Esophagus (tissue), 2 donors: Measurements from ENCODE around the gene DPM2. TPM values are rescaled to one million over a fixed set of nuclear protein-coding genes. Genes with fewer than 3 reads are reported as not detected.

Source experiments
- H3K27ac ChIP-seq, 2 donors: one replicate each; pipeline ENCODE4 v1.5.1; 2013; ENCODE audit warnings: low read depth in 2 of 2, mild to moderate bottlenecking in 2 of 2, inconsistent platforms in 1 of 2, low read length in 1 of 2, moderate library complexity in 1 of 2
- H3K27me3 ChIP-seq, 2 donors: one replicate each; pipeline ENCODE4 v1.6.1; 2013; ENCODE audit warnings: low read length in 2 of 2, control low read depth in 1 of 2, mild to moderate bottlenecking in 1 of 2; ENCODE audit not compliant: insufficient read depth in 2 of 2, control insufficient read depth in 1 of 2
- H3K36me3 ChIP-seq, 2 donors: one replicate each; pipeline ENCODE4 v1.6.1; 2013; ENCODE audit warnings: low read length in 1 of 2; ENCODE audit not compliant: control insufficient read depth in 2 of 2, insufficient read depth in 2 of 2
- H3K4me1 ChIP-seq, 2 donors: one replicate each; pipeline ENCODE4 v1.6.1; 2013; ENCODE audit warnings: low read length in 1 of 2; ENCODE audit not compliant: control insufficient read depth in 2 of 2, insufficient read depth in 2 of 2
- H3K4me3 ChIP-seq, 2 donors: one replicate each; pipeline ENCODE4 v1.5.1; 2013; ENCODE audit warnings: low read length in 2 of 2, mild to moderate bottlenecking in 2 of 2, low read depth in 1 of 2, moderate library complexity in 1 of 2
- H3K9me3 ChIP-seq, 2 donors: one replicate each; pipeline ENCODE4 v1.6.1; 2013; ENCODE audit warnings: mild to moderate bottlenecking in 2 of 2, low read depth in 1 of 2, low read length in 1 of 2, moderate library complexity in 1 of 2; ENCODE audit not compliant: control insufficient read depth in 2 of 2, insufficient read depth in 1 of 2
- WGBS, 2 donors: extraction: QIAGEN DNeasy Blood & Tissue Kit; methylation state at CpG; one replicate each; pipeline ENCODE4 v1.1.7; 2013; 5-methylcytosine and 5-hydroxymethylcytosine counted together
- polyA plus RNA-seq, 2 donors: library from polyadenylated mRNA; stranded (reverse); fragments of 200-250 nt; gene quantifications; one replicate each; pipeline ENCODE4 v1.2.3, GENCODE V29; 2013
- donor health status: healthy with polysubstance abuse.
- donor health status: Bipolar disorder and iron deficiency.

Gene DPM2
- polyA plus RNA-seq, 2 donors, result 25.2 to 28.2 TPM

- Histone ChIP-seq H3K27ac (peak within 1 kb of the TSS; percentile 87 to 88), H3K9me3 (no peaks in the 10 kb centered on the region), H3K36me3 (peaks cover 0 to 9% of the 10 kb centered on the region in 2 donors), H3K4me3 (peak within 1 kb of the TSS; percentile 59 to 83), H3K27me3 (no peaks in the 10 kb centered on the region), H3K4me1 (peaks cover 10 to 24% of the 10 kb centered on the region in 2 donors)
- WGBS, 2 donors, result 1 to 2% methylated on average over 56 to 71 of the region's 71 CpGs
Measured at GRCh38 chr9:127916720-127917581, 20.7 kb downstream of the DPM2 start, which contains the start of gene ST6GALNAC4. Gene ST6GALNAC4, minus strand, starts transcription at chr9:127917041. Its CDS starts 622 bp downstream, at chr9:127916419.

DNA sequence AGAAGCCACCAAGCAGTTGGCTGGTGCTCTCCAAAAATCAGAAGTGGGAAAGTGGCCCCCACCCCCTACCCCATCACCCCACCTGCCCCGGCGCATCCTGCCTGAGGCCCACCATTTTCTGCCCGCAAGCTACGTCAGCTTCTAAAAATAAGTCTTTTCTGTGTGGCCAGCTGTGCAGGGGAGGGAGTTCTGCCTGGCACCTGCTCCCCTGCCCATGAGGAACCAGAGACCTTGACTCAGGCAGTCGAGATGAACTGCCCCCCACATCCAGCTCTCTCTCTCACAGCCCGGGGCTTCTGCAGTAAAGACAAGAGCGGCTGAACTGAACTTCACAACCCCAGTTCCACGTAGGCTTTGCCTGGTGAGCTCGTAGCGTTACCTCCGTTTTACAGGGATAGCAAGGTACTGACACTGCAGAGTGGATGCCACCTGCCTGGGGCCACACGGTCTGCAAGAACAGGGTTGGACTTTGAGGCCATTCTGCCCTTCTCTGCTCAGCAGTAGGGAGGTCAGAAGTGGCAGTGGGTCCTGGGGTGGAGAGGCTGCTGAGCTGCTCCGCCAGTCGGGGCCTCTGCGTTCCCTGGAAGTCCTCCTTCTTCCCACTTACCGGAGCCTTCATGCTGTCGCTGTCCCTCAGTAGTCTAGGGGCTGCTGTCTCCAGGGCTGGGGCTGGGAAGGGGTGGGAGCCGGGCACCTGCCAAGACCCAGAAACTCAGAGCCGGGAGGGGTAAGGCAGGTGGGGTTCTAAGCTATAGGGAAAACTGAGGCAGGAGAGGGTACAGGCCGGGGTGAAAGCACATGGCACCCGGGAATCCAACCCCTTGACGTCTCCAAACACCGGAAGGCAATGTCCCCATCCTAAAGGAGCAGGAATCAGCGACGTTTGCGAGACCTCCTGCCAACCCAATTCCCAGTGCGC is 21.6 kb downstream of the DPM2 start:
- WGBS, 2 donors, result 23 to 35% methylated on average over 27 of the region's 27 CpGs
- H3K27ac ChIP-seq, result peak overlapping the region in 1 of 2 donors; percentile 77
- peaks cover 0 to 11% of the 10 kb centered on the region in 2 donors for H3K36me3 ChIP-seq
- peak overlapping the region; percentile 59 to 83 for H3K4me3 ChIP-seq
- peaks cover 10 to 24% of the 10 kb centered on the region in 2 donors for H3K4me1 ChIP-seq
- no peaks in the 10 kb centered on the region for H3K9me3 ChIP-seq
- no peaks in the 10 kb centered on the region for H3K27me3 ChIP-seq

DNA sequence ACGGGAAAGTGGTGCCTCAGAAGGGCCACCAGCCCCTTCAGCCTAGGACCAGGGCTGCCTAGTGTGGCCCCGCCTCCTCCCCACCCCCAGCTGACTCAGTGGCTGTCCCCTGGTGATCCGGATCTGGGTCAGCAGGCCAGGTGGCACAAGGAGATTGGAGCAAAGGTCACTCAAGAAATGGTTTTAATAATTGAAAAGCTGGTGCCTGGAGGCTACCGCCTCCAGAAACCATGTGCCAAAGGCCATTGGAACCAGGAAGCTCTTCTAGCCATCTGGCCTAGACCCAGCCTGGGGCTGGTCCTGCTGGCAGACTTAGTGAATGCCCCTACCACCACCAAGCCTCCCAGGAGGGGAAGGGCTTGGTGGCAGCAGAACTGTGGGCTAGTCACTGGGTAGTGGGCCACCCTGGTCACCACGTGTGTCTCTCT is 22.3 kb downstream of the DPM2 start:
- no peaks in the 10 kb centered on the region for H3K9me3 ChIP-seq
- WGBS, 2 donors, result 61 to 73% methylated on average over 5 of the region's 5 CpGs
- no peaks in the 10 kb centered on the region for H3K27me3 ChIP-seq
- H3K36me3 ChIP-seq, result peaks cover 0 to 11% of the 10 kb centered on the region in 2 donors
- H3K4me3 ChIP-seq, result peak overlapping the region in 1 of 2 donors; percentile 83
- no peak overlapping the region for H3K27ac ChIP-seq
- peaks cover 10 to 24% of the 10 kb centered on the region in 2 donors for H3K4me1 ChIP-seq

GRCh38 chr9:127913682-127914081 is 24.0 kb downstream of the DPM2 start:
- H3K27ac ChIP-seq, result no peak overlapping the region

DNA sequence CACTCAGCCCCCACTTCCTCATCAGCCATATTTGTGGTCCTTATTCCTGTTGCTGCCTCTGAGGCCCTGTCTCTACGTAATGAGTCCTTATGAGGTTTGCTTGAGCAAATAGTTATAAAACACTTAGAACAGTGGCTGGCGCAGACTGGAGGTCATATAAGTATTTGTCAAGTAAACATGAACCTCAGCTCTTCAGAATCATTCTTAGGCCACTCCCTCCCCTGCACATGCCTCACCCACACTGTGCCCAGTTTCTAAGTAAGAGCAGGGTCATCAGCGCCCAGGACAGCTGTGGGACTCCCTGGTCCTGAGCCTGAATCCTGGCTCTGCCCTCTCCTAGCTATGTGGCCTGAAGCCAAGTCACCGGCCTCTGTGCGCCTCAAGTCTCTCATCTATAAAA is 24.8 kb downstream of the DPM2 start:
- peak overlapping the region in 1 of 2 donors; percentile 6 for H3K27ac ChIP-seq
- H3K4me1 ChIP-seq, result peaks cover 8 to 14% of the 10 kb centered on the region in 2 donors

More at GRCh38 chr9:127913682-127914081, 24.0 kb downstream of the DPM2 start:
- Histone ChIP-seq H3K27me3 (no peaks in the 10 kb centered on the region), H3K4me1 (peaks cover 8 to 18% of the 10 kb centered on the region in 2 donors), H3K9me3 (no peaks in the 10 kb centered on the region), H3K36me3 (peaks cover 0 to 16% of the 10 kb centered on the region in 2 donors), H3K4me3 (no peak overlapping the region)
- WGBS, 2 donors, result 96 to 97% methylated on average over 11 of the region's 11 CpGs

DNA sequence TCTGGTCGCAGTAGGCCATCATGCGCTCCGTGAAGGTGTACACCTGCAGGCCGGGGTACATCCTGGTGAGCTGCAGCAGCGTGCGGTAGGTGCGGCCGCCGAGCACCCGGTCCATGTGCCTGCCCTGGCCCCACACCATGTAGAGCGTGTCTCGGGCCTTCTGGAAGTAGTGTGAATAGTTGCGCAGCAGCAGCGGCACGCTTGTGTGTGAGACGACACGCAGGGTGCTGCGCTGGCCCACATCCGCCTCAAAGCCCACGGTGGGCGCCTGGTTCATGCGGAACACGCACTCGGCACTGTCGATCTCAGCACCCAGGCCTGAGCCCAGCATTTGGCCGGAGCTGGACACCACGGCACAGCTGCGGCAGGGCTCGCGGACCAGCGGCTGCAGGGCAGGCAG is 25.4 kb downstream of the DPM2 start:
- H3K27ac ChIP-seq, result no peak overlapping the region
- H3K9me3 ChIP-seq, result no peaks in the 10 kb centered on the region
- peaks cover 0 to 19% of the 10 kb centered on the region in 2 donors for H3K36me3 ChIP-seq
- H3K27me3 ChIP-seq, result no peaks in the 10 kb centered on the region
- 96 to 98% methylated on average over 31 of the region's 31 CpGs for WGBS, 2 donors
- no peak overlapping the region for H3K4me3 ChIP-seq
- peaks cover 4 to 14% of the 10 kb centered on the region in 2 donors for H3K4me1 ChIP-seq

More for the DNA sequence above, 24.8 kb downstream of the DPM2 start:
- no peaks in the 10 kb centered on the region for H3K27me3 ChIP-seq
- H3K9me3 ChIP-seq, result no peaks in the 10 kb centered on the region
- 74 to 88% methylated on average over 5 of the region's 5 CpGs for WGBS, 2 donors
- no peak overlapping the region for H3K4me3 ChIP-seq
- H3K36me3 ChIP-seq, result peaks cover 0 to 16% of the 10 kb centered on the region in 2 donors

DNA sequence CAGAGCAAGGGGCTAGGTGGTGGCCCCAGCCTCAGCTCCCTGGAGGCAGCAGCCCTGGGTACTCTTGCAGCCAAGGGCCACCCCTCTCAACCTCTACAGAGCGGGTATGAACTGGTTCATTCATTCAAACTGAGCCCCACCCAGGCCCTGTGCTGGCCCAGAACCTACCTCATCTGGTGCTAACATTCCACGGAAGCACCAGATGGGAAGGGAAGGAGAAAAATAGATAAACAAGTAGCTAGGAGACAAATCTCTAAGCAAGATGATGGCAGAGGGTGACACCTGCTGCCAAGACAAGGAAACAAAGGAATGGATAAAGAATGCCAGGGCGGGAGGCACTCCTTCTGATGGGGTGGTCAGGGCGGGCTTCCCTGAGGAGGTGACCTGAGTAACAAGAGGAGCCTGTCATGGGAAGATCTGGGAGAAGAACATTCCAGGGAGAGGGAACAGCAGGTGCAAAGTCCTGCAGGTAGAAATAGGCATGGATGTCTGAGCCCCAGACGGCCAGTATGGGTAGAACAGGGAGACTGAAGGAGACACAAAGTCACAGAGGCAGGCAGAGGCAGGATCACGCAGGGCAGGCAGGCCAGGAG is 26.9 kb downstream of the DPM2 start:
- Histone ChIP-seq H3K27me3 (no peaks in the 10 kb centered on the region), H3K27ac (peak overlapping the region in 1 of 2 donors; percentile 15), H3K9me3 (no peaks in the 10 kb centered on the region), H3K36me3 (peaks cover 0 to 19% of the 10 kb centered on the region in 2 donors), H3K4me3 (no peak overlapping the region), H3K4me1 (peaks cover 2 to 16% of the 10 kb centered on the region in 2 donors)
- 55% methylated on average over 6 of the region's 6 CpGs for WGBS, 2 donors

- peaks cover 0 to 19% of the 10 kb centered on the region in 2 donors for H3K36me3 ChIP-seq
- peaks cover 0 to 16% of the 10 kb centered on the region in 2 donors for H3K4me1 ChIP-seq
- H3K27me3 ChIP-seq, result no peaks in the 10 kb centered on the region
- no peak overlapping the region for H3K27ac ChIP-seq
- 88 to 89% methylated on average over 17 of the region's 17 CpGs for WGBS, 2 donors
- no peak overlapping the region for H3K4me3 ChIP-seq
- H3K9me3 ChIP-seq, result no peaks in the 10 kb centered on the region
Measured at GRCh38 chr9:127909839-127910273, 27.8 kb downstream of the DPM2 start.

GRCh38 chr9:127908660-127908926 is 29.1 kb downstream of the DPM2 start:
- Histone ChIP-seq H3K9me3 (no peaks in the 10 kb centered on the region), H3K27me3 (no peaks in the 10 kb centered on the region), H3K27ac (no peak overlapping the region), H3K36me3 (peaks cover 0 to 17% of the 10 kb centered on the region in 2 donors), H3K4me1 (peaks cover 4 to 24% of the 10 kb centered on the region in 2 donors), H3K4me3 (no peak overlapping the region)
- WGBS, 2 donors, result 97% methylated on average over 10 of the region's 10 CpGs
